ENCODE results near the gene CNDP2.
"Not testable (repeated sequence)": the region's sequence is repeated elsewhere in the genome, so short reads cannot be mapped to it uniquely, and the experiment has no call there.

CNDP2 gene

GRCh38 chr18:74514860-74515495, 18.8 kb downstream of the CNDP2 start:
- DNase-seq (ENCODE audit: low read depth) = no peak
- no peak overlapping the region for H3K4me3 ChIP-seq (ENCODE audit: low read depth, low read length)

- DNase-seq (ENCODE audit: low read depth) = no peak
- H3K4me3 ChIP-seq (ENCODE audit: low read depth, low read length) = no peak overlapping the region
Observed at GRCh38 chr18:74515620-74516231, 19.6 kb downstream of the CNDP2 start.

DNA sequence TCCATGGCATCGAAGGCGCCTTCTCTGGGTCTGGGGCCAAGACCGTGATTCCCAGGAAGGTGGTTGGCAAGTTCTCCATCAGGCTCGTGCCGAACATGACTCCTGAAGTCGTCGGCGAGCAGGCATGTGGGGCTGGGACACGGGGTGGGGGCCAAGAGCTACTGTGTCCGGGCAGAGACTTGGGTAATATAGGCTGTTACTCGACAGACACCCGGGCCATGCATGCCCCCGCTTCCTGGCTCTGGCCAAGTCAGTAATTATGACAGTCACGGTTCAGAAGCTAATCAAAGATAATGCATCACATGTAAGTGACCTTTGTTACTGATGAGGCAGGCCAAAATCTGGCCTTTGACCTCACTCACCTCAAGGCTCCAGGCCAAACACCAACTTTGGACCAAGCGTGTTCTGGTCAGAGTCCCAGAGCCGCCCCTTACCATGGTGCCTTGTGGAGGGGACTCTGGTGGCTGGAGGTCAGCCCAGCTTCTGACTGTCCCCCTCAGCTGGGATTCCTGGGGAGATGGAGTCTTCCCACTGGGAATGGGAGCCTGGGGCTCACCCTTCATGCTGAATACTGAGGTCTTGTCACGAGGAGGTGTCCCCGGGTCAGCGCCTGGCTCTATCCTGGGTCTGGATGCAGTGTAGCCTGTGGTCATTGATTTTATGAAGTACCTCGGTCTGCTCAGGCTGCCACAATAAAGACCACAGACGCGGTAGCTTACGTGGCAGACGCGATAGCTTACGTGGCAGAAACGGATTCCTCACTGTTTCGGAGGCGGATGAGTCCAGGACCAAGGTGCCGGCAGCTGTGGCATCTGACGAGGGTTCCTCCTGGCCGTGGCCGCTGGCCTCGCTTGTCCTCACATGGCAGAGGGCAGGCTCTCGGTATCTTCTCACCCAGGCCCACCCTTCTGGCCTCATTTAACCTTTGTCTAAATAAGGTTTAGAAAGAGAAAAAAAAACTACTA, 20.4 kb downstream of the CNDP2 start:
- no peak for DNase-seq (ENCODE audit: low read depth)

GRCh38 chr18:74517236-74517630, 21.1 kb downstream of the CNDP2 start:
- no peak overlapping the region for H3K4me3 ChIP-seq (ENCODE audit: low read depth, low read length)
- DNase-seq (ENCODE audit: low read depth) = no peak

More for the DNA sequence above, 20.4 kb downstream of the CNDP2 start:
- H3K4me3 ChIP-seq (ENCODE audit: low read depth, low read length) = no peak overlapping the region

- no peak overlapping the region for H3K4me3 ChIP-seq (ENCODE audit: low read depth, low read length)
- DNase-seq (ENCODE audit: low read depth) = no peak
Observed at GRCh38 chr18:74518456-74519295, 22.5 kb downstream of the CNDP2 start.

GRCh38 chr18:74519320-74520095, 23.3 kb downstream of the CNDP2 start:
- DNase-seq (ENCODE audit: low read depth) = no peak
- no peak overlapping the region for H3K4me3 ChIP-seq (ENCODE audit: low read depth, low read length)

- H3K4me3 ChIP-seq (ENCODE audit: low read depth, low read length) = no peak overlapping the region
- no peak for DNase-seq (ENCODE audit: low read depth)
Observed at GRCh38 chr18:74520096-74520833, 24.1 kb downstream of the CNDP2 start.

DNA sequence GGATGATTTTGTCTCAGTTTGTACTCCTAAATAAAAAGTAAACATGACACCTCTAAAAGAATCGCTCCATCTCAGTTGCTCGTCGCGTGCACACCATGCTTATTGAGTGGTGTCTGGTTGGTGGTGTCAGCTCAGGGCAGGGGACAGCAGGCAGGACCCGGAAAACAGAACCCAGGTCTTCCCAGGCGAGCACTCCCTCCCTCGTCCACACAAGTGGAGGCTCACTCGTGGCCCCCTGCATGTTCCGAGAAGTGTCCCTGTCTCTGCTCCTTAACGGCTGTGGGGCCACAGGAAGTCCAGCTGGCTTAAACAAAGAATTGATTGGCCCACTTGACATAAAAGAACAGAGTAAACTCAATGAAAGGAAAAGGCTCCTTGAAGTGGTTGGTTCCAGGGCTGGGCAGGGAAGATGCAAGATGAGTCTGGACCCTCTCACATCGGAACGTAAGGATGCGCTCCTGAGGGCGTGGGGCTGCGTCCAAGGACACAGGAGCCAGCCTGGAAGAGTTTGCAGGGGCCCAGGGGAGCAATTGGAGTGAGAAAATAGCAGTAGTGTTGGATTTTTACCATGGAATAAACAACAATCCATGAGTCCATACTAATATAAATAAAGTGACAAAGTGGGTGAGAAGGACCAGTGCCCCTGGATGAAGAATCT, 25.0 kb downstream of the CNDP2 start:
- no peak overlapping the region for H3K4me3 ChIP-seq (ENCODE audit: low read depth, low read length)
- DNase-seq (ENCODE audit: low read depth) = no peak

GRCh38 chr18:74522635-74523548, 26.7 kb downstream of the CNDP2 start:
- H3K4me3 ChIP-seq (ENCODE audit: low read depth, low read length) = no peak overlapping the region
- DNase-seq (ENCODE audit: low read depth) = no peak

GRCh38 chr18:74524097-74524496, 27.9 kb downstream of the CNDP2 start:
- DNase-seq (ENCODE audit: low read depth) = no peak
- no peak overlapping the region for H3K4me3 ChIP-seq (ENCODE audit: low read depth, low read length)

DNA sequence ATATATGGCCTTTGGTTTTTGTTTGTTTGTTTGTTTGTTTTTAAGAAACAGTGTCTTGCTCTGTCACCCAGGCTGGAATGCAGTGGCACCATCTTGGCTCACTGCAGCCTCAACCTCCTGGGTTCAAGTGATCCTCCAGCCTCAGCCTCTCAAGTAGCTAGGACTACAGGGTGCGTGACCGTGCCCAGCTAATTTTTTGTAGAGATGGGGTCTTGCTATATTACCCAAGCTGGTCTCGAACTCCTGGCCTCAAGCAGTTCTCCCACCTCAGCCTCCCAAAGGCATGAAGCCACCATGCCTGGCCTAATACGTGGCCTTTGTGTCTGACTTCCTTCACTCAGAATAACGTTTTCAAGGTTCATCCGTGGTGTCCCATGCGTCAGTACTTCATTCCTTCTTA, 28.8 kb downstream of the CNDP2 start:
- not testable (repeated sequence) for DNase-seq (ENCODE audit: low read depth); H3K4me3 ChIP-seq (ENCODE audit: low read depth, low read length)

GRCh38 chr18:74525741-74526140, 29.6 kb downstream of the CNDP2 start:
- H3K4me3 ChIP-seq (ENCODE audit: low read depth, low read length) = no peak overlapping the region
- DNase-seq (ENCODE audit: low read depth) = no peak

GRCh38 chr18:74526488-74526887, 30.3 kb downstream of the CNDP2 start:
- no peak for DNase-seq (ENCODE audit: low read depth)
- no peak overlapping the region for H3K4me3 ChIP-seq (ENCODE audit: low read depth, low read length)

- no peak overlapping the region for H3K4me3 ChIP-seq (ENCODE audit: low read depth, low read length)
- no peak for DNase-seq (ENCODE audit: low read depth)
Observed at GRCh38 chr18:74528478-74528877, 32.3 kb downstream of the CNDP2 start.

- no peak overlapping the region for H3K4me3 ChIP-seq (ENCODE audit: low read depth, low read length)
Observed at GRCh38 chr18:74528913-74529312, 32.8 kb downstream of the CNDP2 start.

DNA sequence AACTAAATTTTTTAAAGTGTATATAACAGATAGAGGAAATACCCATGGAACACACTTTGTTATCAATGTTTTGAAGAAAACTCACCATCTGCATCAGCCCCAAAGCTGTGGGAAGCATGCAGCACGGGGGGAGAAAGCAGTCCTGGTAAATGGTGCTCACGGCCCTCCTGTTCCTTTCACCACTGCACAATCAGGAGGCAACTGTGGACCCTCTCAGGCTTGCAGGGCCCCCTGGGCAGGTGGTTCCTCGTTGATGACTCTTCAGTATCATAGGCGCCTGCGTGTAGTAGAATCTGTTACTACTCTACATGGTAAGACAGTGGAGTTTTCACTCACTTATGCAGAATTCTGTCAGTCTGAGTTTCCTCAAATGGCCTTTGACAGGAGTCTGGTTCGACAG, 33.2 kb downstream of the CNDP2 start:
- no peak for DNase-seq (ENCODE audit: low read depth)
- no peak overlapping the region for H3K4me3 ChIP-seq (ENCODE audit: low read depth, low read length)

More at GRCh38 chr18:74528913-74529312, 32.8 kb downstream of the CNDP2 start:
- DNase-seq (ENCODE audit: low read depth) = no peak
